HEK293 (cell line): ENCODE results near the gene TTLL3.
"Not testable (repeated sequence)": the region's sequence is repeated elsewhere in the genome, so short reads cannot be mapped to it uniquely, and the experiment has no call there.

Experiments
- FEZF1 ChIP-seq: fragments of 450-650 bp; formaldehyde crosslinking; IDR thresholded peaks from 2 replicates; pipeline ENCODE4 v1.5.1; 2016; ENCODE audit warnings: missing biosample characterization, missing genetic modification characterization
- ZBTB48 ChIP-seq: fragments of 450-650 bp; formaldehyde crosslinking; IDR thresholded peaks from 2 replicates; pipeline ENCODE4 v1.5.1; 2016; ENCODE audit warnings: missing biosample characterization, missing genetic modification characterization
- ZNF138 ChIP-seq: fragments of 450-650 bp; formaldehyde crosslinking; IDR thresholded peaks from 2 replicates; pipeline ENCODE4 v1.5.1; 2016; ENCODE audit warnings: missing biosample characterization, missing genetic modification characterization, borderline replicate concordance
- ZNF600 ChIP-seq: fragments of 450-650 bp; formaldehyde crosslinking; IDR thresholded peaks from 2 replicates; pipeline ENCODE4 v1.5.1; 2016; ENCODE audit warnings: missing biosample characterization, missing genetic modification characterization
- TF ChIP-seq, protein P1 (sequence below): fragments of 450-650 bp; formaldehyde crosslinking; IDR thresholded peaks from 2 replicates; pipeline ENCODE4 v1.5.1; 2016; ENCODE audit warnings: missing biosample characterization, missing genetic modification characterization
- TF ChIP-seq, protein P2 (sequence below): fragments of 450-650 bp; formaldehyde crosslinking; IDR thresholded peaks from 2 replicates; pipeline ENCODE4 v1.5.1; 2016; ENCODE audit warnings: missing biosample characterization, missing genetic modification characterization

DNA sequence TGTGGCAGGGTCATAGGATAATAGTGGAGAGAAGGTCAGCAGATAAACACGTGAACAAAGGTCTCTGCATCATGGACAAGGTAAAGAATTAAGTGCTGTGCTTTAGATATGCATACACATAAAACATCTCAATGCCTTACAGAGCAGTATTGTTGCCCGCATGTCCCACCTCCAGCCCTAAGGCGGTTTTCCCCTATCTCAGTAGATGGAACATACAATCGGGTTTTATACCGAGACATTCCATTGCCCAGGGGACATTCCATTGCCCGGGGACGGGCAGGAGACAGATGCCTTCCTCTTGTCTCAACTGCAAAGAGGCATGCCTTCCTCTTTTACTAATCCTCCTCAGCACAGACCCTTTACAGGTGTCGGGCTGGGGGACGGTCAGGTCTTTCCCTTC is 37.8 kb downstream of the TTLL3 start:
- TF ChIP-seq ZNF600, FEZF1, ZNF138, ZBTB48 (tag by site-specific recombination): not testable (repeated sequence)
- TF ChIP-seq, protein P1, sequence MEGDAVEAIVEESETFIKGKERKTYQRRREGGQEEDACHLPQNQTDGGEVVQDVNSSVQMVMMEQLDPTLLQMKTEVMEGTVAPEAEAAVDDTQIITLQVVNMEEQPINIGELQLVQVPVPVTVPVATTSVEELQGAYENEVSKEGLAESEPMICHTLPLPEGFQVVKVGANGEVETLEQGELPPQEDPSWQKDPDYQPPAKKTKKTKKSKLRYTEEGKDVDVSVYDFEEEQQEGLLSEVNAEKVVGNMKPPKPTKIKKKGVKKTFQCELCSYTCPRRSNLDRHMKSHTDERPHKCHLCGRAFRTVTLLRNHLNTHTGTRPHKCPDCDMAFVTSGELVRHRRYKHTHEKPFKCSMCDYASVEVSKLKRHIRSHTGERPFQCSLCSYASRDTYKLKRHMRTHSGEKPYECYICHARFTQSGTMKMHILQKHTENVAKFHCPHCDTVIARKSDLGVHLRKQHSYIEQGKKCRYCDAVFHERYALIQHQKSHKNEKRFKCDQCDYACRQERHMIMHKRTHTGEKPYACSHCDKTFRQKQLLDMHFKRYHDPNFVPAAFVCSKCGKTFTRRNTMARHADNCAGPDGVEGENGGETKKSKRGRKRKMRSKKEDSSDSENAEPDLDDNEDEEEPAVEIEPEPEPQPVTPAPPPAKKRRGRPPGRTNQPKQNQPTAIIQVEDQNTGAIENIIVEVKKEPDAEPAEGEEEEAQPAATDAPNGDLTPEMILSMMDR, result not testable (repeated sequence)
- TF ChIP-seq, protein P2, sequence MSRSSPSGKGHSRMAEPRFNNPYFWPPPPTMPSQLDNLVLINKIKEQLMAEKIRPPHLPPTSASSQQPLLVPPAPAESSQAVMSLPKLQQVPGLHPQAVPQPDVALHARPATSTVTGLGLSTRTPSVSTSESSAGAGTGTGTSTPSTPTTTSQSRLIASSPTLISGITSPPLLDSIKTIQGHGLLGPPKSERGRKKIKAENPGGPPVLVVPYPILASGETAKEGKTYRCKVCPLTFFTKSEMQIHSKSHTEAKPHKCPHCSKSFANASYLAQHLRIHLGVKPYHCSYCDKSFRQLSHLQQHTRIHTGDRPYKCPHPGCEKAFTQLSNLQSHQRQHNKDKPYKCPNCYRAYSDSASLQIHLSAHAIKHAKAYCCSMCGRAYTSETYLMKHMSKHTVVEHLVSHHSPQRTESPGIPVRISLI, result not testable (repeated sequence)
